ENCODE results near the gene NIPA2. TPM values are rescaled to one million over a fixed set of nuclear protein-coding genes. Genes with fewer than 3 reads are reported as not detected.

The NIPA2 gene
- total RNA-seq, 4 donors from 2014 or later, result 50.3 to 67.2 (median 56.4) TPM

DNA sequence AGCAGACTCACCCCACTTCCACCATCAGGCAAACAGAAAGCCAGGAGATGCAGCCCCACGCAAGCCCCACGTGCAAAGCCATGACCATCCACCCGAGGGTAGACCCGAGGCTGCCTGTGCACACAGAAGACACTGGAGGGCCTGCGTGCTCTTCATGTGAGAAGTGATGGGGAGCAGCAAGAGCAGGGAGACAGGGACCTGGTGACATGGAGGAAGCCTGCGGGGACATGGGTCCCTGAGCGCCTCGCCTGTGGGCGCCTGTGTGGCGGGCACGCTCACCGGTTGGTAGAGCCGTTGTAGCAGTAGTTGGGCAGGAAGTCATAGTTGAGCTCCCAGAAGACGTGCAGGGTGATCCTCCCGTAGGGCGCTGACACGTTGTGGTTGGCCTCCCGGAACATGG, 65.0 kb downstream of the NIPA2 start:
- Histone ChIP-seq H3K27me3 (no peaks in the 10 kb centered on the region), H3K4me1 (no peaks in the 10 kb centered on the region), H3K4me3 (replicated peaks in 1 of 3) (no peak overlapping the region), H3K27ac (no peak overlapping the region), H3K9me3 (no peaks in the 10 kb centered on the region), H3K36me3 (peaks cover 46 to 57% of the 10 kb centered on the region in 2 donors)
- WGBS, 2 donors, result 92% methylated on average over 16 to 18 of the region's 18 CpGs
- TF ChIP-seq POLR2A (IDR thresholded peaks at IDR 0.05), result no peak
- TF ChIP-seq, protein P1, sequence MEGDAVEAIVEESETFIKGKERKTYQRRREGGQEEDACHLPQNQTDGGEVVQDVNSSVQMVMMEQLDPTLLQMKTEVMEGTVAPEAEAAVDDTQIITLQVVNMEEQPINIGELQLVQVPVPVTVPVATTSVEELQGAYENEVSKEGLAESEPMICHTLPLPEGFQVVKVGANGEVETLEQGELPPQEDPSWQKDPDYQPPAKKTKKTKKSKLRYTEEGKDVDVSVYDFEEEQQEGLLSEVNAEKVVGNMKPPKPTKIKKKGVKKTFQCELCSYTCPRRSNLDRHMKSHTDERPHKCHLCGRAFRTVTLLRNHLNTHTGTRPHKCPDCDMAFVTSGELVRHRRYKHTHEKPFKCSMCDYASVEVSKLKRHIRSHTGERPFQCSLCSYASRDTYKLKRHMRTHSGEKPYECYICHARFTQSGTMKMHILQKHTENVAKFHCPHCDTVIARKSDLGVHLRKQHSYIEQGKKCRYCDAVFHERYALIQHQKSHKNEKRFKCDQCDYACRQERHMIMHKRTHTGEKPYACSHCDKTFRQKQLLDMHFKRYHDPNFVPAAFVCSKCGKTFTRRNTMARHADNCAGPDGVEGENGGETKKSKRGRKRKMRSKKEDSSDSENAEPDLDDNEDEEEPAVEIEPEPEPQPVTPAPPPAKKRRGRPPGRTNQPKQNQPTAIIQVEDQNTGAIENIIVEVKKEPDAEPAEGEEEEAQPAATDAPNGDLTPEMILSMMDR (IDR thresholded peaks at IDR 0.05), result no peak
- intact Hi-C loops (cut with DNase I), result no loop called here
- no peak for DNase-seq

GRCh38 chr15:22903961-22904534, 65.6 kb downstream of the NIPA2 start:
- H3K36me3 ChIP-seq, result peaks cover 52 to 60% of the 10 kb centered on the region in 2 donors
- DNase-seq, result no peak
- no peaks in the 10 kb centered on the region for H3K4me1 ChIP-seq
- H3K9me3 ChIP-seq, result no peaks in the 10 kb centered on the region
- H3K4me3 ChIP-seq (replicated peaks in 1 of 3), result no peak overlapping the region
- no peaks in the 10 kb centered on the region for H3K27me3 ChIP-seq
- intact Hi-C loops (cut with DNase I), result no loop called here
- 87 to 90% methylated on average over 17 of the region's 19 CpGs for WGBS, 2 donors
- no peak for TF ChIP-seq POLR2A (IDR thresholded peaks at IDR 0.05)
- TF ChIP-seq, protein P1 (IDR thresholded peaks at IDR 0.05), result no peak
- no peak overlapping the region for H3K27ac ChIP-seq

GRCh38 chr15:22904736-22905135, 66.3 kb downstream of the NIPA2 start:
- H3K4me1 ChIP-seq, result no peaks in the 10 kb centered on the region
- H3K4me3 ChIP-seq (replicated peaks in 1 of 3), result no peak overlapping the region
- intact Hi-C loops (cut with DNase I), result no loop called here
- WGBS, 2 donors, result 86 to 91% methylated on average over 11 of the region's 11 CpGs
- H3K9me3 ChIP-seq, result no peaks in the 10 kb centered on the region
- no peaks in the 10 kb centered on the region for H3K27me3 ChIP-seq
- no peak overlapping the region for H3K27ac ChIP-seq
- DNase-seq, result no peak
- H3K36me3 ChIP-seq, result peaks cover 57 to 62% of the 10 kb centered on the region in 2 donors
- TF ChIP-seq, protein P1 (IDR thresholded peaks at IDR 0.05), result no peak
- TF ChIP-seq POLR2A (IDR thresholded peaks at IDR 0.05), result no peak

DNA sequence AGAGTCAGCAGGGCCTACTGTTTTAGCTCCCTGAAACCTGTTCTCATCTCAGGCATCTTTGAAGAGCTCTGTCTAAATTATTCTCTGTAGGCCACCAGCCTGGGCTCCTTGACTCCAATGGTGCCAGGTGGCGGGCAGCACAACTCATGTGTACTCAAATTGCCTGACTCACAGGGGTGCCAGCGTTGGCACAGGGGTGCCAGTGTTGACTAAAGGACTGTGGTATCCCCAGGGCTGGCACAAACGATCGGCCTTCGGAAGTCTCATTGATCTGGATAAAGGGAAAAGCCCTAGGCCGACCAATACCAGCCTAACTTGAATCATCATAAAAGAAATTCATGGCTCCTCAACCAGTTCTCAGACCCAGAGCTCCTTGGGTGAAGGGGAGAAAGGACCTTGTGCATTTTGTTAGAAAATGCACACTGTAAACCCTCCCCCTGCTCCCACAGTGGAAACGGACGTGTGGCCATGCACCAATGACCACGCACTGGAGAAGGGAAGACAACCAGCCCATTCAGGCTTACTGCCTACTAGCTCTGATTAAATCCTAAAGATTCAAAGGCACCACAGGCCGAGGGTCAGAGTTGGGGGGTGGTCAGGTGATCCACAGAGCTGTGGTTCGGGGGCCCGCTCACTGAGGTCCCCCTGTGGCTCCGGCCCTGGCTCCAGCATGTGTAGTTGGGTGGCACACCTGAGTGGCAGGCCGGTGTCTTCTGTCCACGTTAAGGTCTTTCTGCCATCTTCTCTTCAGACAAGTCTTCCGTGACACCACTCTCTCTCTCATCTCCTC, 68.9 kb downstream of the NIPA2 start:
- no peaks in the 10 kb centered on the region for H3K9me3 ChIP-seq
- DNase-seq, result no peak
- intact Hi-C loops (cut with DNase I), result no loop called here
- TF ChIP-seq, protein P1 (IDR thresholded peaks at IDR 0.05), result no peak
- no peak for TF ChIP-seq POLR2A (IDR thresholded peaks at IDR 0.05)
- 93 to 97% methylated on average over 16 of the region's 16 CpGs for WGBS, 2 donors
- no peaks in the 10 kb centered on the region for H3K4me1 ChIP-seq
- no peak overlapping the region for H3K4me3 ChIP-seq (replicated peaks in 1 of 3)
- H3K36me3 ChIP-seq, result peaks cover 65 to 71% of the 10 kb centered on the region in 2 donors
- H3K27ac ChIP-seq, result no peak overlapping the region
- H3K27me3 ChIP-seq, result no peaks in the 10 kb centered on the region

DNA sequence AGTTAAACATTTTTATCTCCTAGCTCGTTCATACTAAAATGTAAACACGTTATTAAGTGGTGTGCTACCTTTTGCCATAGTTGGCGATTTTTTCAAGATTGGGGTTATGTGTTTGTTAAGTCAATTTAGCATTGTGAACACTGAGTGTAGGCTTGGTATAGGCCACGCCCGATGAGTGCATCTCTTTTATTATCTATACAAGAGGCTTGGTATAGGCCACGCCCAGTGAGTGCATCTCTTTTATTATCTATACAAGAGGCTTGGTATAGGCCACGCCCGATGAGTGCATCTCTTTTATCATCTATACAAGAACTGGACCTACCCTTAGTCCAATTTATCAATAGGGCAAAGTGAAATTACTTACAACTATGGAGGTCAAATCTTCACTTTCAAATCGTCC, 70.4 kb downstream of the NIPA2 start:
- intact Hi-C loops (cut with DNase I), result no loop called here
- Histone ChIP-seq H3K27me3 (no peaks in the 10 kb centered on the region), H3K4me3 (replicated peaks in 1 of 3) (no peak overlapping the region), H3K4me1 (no peaks in the 10 kb centered on the region), H3K36me3 (peaks cover 52 to 68% of the 10 kb centered on the region in 2 donors), H3K27ac (no peak overlapping the region), H3K9me3 (no peaks in the 10 kb centered on the region)
- TF ChIP-seq POLR2A (IDR thresholded peaks at IDR 0.05), result no peak
- TF ChIP-seq, protein P1 (IDR thresholded peaks at IDR 0.05), result no peak
- WGBS, 2 donors, result 96% methylated on average over 9 of the region's 9 CpGs
- no peak for DNase-seq

Measured in thyroid gland (tissue), 4 donors.